Effector memory CD4-positive, alpha-beta T cell (primary cell): ENCODE measurements around the gene ITFG1.

Source experiments
- DNase-seq, 3 donors: peaks; one replicate each; pipeline ENCODE4 v3.0.0-alpha.2; 2020
- H3K27ac ChIP-seq: 2 replicates; pipeline ENCODE4 v1.7.0; 2013; ENCODE audit warnings: mild to moderate bottlenecking, low read length, moderate library complexity; ENCODE audit not compliant: insufficient read depth, poor library complexity, severe bottlenecking
- H3K27me3 ChIP-seq: replicated peaks from 2 replicates; pipeline ENCODE4 v1.7.0; 2013; ENCODE audit warnings: mild to moderate bottlenecking, low read length; ENCODE audit not compliant: insufficient read depth, control insufficient read depth, poor library complexity, severe bottlenecking
- H3K36me3 ChIP-seq: 2 replicates; pipeline ENCODE4 v1.7.0; 2013; ENCODE audit warnings: mild to moderate bottlenecking, low read length, moderate library complexity; ENCODE audit not compliant: control insufficient read depth, insufficient read depth
- H3K4me1 ChIP-seq: 2 replicates; pipeline ENCODE4 v1.7.0; 2013; ENCODE audit warnings: low read length, mild to moderate bottlenecking; ENCODE audit not compliant: control insufficient read depth, insufficient read depth, poor library complexity, severe bottlenecking
- H3K4me3 ChIP-seq: 2 replicates; pipeline ENCODE4 v1.7.0; 2013; ENCODE audit warnings: low read length, low read depth, mild to moderate bottlenecking; ENCODE audit not compliant: insufficient read depth, poor library complexity, severe bottlenecking
- H3K9me3 ChIP-seq: 2 replicates; pipeline ENCODE4 v1.7.0; 2013; ENCODE audit warnings: mild to moderate bottlenecking, low read length, moderate library complexity; ENCODE audit not compliant: control insufficient read depth

Gene ITFG1

DNA sequence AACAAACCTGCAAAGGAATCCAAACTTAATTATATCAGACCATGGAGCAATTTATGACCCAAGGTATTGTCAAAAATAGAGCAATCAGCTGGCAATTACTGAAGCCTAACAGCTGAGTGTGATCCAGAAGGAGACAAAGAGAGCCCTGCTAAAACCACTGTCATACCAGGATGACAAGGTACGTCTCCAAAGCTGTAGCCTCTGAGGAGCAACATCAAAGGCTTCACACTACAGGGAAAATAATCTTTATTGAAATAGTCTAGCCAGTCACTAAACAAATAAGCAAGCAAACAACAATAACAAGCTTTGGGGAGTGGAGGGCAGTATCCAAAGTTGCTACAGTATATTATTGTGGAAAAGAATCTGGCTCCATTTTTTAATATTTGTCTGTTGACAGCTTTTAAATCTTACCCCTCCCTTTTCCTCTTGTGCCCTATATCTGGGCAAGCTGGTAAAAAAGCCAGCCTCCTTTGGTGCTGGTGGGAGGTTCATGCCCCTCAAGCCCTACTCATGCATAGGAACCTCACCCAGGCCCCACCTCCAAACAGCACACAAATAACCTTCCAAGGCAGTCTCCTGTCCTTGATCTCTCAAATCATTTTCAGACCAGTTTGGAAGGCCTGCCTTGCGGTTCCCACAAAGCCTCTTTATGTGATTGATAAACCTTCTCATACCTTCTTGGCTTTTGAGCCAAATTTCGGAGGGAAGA lies 73.7 kb downstream of the ITFG1 start:
- Histone ChIP-seq H3K36me3 (no peaks in the 10 kb centered on the region), H3K4me1 (peaks cover 2% of the 10 kb centered on the region), H3K27me3 (no peaks in the 10 kb centered on the region), H3K27ac (no peak overlapping the region), H3K4me3 (no peak overlapping the region), H3K9me3 (no peaks in the 10 kb centered on the region)
- no peak for DNase-seq

DNA sequence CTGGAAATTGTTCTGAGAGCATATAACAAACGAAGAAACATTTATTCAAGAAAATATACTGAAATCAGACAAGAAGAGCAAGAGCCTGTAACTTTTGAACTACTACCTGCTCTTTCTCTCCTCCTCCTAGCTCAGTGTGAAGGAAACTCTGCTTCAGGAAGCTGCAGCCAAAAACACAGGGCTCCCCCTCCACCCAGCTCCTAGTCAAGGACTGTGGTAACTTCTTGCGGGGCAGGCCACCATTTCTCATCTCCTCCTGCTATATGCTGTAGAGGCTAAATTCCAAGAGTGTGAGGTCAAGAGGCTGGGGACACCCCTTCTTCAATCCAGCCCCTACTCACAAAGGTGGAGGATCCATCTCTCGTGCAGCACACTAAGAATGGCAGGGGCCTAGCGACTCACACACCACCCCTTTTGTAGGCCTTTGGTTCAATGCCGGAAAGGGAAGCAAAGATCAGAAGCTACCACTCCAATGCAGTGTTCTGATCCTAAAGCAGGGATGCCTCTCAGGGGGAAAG lies 74.6 kb downstream of the ITFG1 start:
- DNase-seq, result no peak
- Histone ChIP-seq H3K4me1 (no peaks in the 10 kb centered on the region), H3K36me3 (no peaks in the 10 kb centered on the region), H3K9me3 (no peaks in the 10 kb centered on the region), H3K4me3 (no peak overlapping the region), H3K27me3 (no peaks in the 10 kb centered on the region), H3K27ac (no peak overlapping the region)

DNA sequence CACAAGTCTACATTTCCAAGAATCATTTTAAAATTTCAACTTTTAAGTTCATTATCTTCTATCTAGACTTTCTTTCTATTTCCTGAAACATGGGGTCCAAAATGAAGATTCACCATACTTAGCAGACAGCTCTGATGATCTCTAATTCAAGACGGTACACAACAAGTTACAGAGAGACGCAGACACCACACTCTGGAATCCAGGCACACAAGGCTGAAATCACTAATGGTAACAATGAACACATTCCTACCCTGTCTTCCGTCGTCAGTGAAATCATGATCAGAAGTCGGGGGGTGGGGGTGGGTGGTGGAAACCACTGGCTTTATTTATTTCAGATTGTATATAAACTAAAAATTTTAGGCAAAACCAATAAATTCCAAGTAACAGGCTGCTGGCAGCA lies 78.5 kb downstream of the ITFG1 start:
- Histone ChIP-seq H3K27me3 (no peaks in the 10 kb centered on the region), H3K4me1 (no peaks in the 10 kb centered on the region), H3K36me3 (no peaks in the 10 kb centered on the region), H3K27ac (no peak overlapping the region), H3K9me3 (no peaks in the 10 kb centered on the region), H3K4me3 (no peak overlapping the region)
- no peak for DNase-seq

DNA sequence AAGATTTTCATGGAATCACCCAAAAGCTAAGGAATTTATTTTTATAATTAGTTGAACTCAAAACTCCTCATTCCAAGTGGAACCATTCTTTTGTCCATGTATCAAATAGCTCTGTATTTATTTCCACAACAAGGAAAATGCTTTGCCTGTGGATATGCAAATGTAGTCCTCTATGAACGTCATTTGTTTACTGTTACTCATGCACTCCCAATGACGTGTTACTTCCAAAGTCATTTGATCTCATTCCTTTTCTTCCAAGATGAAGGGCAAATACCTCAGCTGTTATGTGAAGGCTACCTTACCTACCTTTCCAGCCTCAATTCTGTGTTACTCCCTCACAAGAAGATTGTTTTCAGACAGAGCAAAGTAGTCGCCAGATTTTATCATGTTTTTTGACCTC lies 83.7 kb downstream of the ITFG1 start:
- no peak for DNase-seq
- no peak overlapping the region for H3K4me3 ChIP-seq
- H3K36me3 ChIP-seq, result peaks cover 12% of the 10 kb centered on the region
- H3K9me3 ChIP-seq, result no peaks in the 10 kb centered on the region
- no peak overlapping the region for H3K27ac ChIP-seq
- H3K27me3 ChIP-seq, result no peaks in the 10 kb centered on the region
- no peaks in the 10 kb centered on the region for H3K4me1 ChIP-seq

DNA sequence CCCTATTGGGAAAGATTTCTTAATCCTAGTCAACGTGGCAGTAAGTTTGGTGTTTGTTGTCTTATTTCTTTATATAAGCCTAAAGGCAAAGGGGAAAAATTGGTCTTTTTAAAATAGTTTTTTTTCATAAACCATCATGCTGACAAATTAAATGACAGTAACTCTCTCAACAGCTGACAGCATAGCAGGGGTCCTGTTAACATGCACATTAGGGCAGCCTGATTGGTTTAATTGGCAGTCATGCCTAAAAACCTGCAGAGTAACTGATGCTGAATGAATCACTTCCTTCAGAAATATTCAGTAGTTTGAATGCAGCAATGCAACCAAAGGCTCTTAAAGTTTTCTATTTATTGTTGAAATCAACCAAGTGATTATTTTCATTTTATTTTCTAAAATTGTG lies 85.4 kb downstream of the ITFG1 start:
- DNase-seq, result no peak
- Histone ChIP-seq H3K4me3 (no peak overlapping the region), H3K27ac (no peak overlapping the region), H3K36me3 (peaks cover 12% of the 10 kb centered on the region), H3K4me1 (no peaks in the 10 kb centered on the region), H3K27me3 (no peaks in the 10 kb centered on the region), H3K9me3 (no peaks in the 10 kb centered on the region)

DNA sequence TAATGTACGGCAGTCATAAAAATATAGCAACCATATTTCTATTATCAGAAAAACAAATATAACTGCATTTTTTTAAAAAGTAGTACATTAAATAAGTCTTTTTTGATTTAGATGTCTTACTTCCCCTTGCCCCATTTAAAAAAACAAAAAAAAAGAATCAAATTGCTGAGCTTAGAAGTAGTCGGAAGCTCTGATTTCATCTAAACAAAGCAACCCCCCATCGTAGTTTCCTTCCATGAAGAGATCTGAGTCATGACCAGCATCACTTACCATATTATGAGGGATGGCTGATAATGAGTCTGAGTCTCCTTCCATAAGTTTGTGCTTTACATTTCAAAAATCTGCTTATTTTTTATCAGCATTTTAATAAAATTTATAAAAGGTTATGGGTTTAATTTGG lies 86.2 kb downstream of the ITFG1 start:
- Histone ChIP-seq H3K36me3 (peaks cover 12% of the 10 kb centered on the region), H3K27ac (no peak overlapping the region), H3K9me3 (no peaks in the 10 kb centered on the region), H3K4me3 (no peak overlapping the region), H3K27me3 (no peaks in the 10 kb centered on the region), H3K4me1 (no peaks in the 10 kb centered on the region)
- no peak for DNase-seq

DNA sequence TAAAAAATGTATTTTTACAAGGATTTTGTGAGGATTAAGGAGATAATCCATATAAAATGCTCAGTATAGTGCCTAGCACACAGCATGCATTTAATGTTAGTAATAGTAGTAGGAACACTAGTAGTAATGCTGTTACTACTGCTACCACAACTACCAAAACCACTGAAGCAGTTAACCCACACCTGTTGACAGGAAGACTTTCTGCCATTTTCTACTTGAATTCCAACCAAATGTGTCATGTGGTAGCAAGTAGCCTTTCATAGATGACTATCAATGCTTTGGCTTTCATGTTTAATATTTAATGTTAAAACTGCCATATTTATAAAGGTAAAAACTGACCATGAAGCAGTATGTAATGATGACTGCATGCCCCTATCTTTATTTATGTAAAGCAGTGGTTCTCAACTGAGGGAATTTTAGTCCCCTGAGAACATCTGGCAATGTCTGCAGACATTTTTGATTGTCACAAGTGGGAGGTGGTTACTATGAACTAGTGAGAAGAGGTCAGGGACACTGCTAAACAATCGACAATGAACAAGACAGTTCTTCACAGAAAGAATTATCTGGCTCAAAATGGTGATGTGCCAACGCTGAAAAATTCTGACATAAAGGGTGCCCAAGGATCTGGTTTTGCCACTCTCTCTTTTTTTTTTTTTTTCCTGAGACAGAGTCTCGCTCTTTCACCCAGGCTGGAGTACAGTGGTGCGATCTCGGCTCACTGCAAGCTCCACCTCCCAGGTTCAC lies 89.4 kb downstream of the ITFG1 start:
- Histone ChIP-seq H3K4me3 (no peak overlapping the region), H3K27me3 (no peaks in the 10 kb centered on the region), H3K36me3 (peaks cover 12% of the 10 kb centered on the region), H3K9me3 (no peaks in the 10 kb centered on the region), H3K27ac (no peak overlapping the region), H3K4me1 (no peaks in the 10 kb centered on the region)
- DNase-seq, result no peak

DNA sequence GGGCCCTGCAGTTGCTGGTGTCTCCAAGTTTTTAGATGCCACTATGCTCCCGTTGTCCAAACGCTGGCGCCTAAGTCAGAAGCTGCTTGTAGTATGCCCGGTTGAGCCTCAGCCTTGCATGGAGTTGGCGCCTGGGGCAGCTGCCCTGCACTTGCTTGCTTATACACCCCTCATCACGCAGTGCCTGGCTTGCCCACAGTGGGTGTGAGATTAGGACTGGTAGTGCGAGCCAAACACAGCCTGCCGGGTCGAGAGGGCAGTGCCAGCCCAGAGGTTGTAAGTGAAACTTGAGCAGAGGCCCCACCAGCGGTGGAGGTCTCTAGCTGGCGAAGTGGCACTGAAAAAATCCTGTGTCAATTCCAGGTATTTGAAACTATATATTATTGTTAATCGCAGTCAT lies 90.3 kb downstream of the ITFG1 start:
- Histone ChIP-seq H3K36me3 (peaks cover 12% of the 10 kb centered on the region), H3K9me3 (no peaks in the 10 kb centered on the region), H3K27me3 (no peaks in the 10 kb centered on the region), H3K4me3 (no peak overlapping the region), H3K27ac (no peak overlapping the region), H3K4me1 (no peaks in the 10 kb centered on the region)
- no peak for DNase-seq

DNA sequence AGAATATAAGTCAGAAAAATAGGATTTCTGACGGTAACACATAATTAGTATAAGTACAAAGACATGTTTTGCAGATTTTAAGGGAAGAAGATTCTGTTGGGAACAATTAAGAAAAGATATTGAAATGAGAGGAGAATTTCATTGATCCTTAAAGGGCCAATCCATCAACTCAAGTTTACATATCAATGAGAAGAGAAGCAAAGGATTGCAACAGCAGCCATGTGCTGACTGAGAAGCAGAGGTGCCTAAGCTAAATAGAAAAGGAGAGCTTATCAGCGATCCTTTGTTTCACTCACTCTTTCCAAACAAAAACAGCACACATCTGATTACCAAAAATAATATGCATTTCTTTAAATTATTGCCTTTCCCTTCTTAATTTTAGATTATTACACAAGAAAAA lies 94.6 kb downstream of the ITFG1 start:
- H3K4me1 ChIP-seq, result no peaks in the 10 kb centered on the region
- no peak overlapping the region for H3K27ac ChIP-seq
- peaks cover 9% of the 10 kb centered on the region for H3K36me3 ChIP-seq
- no peak overlapping the region for H3K4me3 ChIP-seq
- no peak for DNase-seq
- H3K27me3 ChIP-seq, result no peaks in the 10 kb centered on the region
- no peaks in the 10 kb centered on the region for H3K9me3 ChIP-seq

DNA sequence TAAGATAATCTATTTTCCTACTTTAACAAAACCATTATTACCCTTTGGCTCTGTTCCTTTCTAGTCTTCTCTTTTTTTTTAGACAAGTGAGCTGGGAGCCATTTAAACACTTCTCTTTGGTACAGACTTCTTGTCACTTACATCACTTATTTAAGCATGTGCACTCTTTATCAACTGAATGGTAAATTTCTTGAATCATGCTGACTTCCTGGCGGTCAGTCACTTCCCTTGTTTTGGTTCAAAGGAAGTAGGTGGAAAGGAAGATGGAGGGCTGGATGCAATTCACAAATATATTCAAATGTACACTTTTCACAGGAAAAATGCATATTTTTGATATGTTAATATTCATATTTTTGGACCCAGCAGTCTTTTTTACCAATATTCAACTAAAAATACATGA lies 97.1 kb downstream of the ITFG1 start:
- no peaks in the 10 kb centered on the region for H3K4me1 ChIP-seq
- H3K4me3 ChIP-seq, result no peak overlapping the region
- no peak for DNase-seq
- no peaks in the 10 kb centered on the region for H3K27me3 ChIP-seq
- no peaks in the 10 kb centered on the region for H3K9me3 ChIP-seq
- H3K36me3 ChIP-seq, result peaks cover 9% of the 10 kb centered on the region
- no peak overlapping the region for H3K27ac ChIP-seq
